HG03575 (cell line): ENCODE data around the gene KPTN.

Experiments
- ATAC-seq: cut with Tn5 transposase; IDR thresholded peaks from one replicate; pipeline ENCODE4 v1.9.1; 2021; ENCODE audit not compliant: unreplicated experiment, insufficient number of reproducible peaks, low FRiP score; ENCODE audit errors: extremely low read depth

KPTN gene

DNA sequence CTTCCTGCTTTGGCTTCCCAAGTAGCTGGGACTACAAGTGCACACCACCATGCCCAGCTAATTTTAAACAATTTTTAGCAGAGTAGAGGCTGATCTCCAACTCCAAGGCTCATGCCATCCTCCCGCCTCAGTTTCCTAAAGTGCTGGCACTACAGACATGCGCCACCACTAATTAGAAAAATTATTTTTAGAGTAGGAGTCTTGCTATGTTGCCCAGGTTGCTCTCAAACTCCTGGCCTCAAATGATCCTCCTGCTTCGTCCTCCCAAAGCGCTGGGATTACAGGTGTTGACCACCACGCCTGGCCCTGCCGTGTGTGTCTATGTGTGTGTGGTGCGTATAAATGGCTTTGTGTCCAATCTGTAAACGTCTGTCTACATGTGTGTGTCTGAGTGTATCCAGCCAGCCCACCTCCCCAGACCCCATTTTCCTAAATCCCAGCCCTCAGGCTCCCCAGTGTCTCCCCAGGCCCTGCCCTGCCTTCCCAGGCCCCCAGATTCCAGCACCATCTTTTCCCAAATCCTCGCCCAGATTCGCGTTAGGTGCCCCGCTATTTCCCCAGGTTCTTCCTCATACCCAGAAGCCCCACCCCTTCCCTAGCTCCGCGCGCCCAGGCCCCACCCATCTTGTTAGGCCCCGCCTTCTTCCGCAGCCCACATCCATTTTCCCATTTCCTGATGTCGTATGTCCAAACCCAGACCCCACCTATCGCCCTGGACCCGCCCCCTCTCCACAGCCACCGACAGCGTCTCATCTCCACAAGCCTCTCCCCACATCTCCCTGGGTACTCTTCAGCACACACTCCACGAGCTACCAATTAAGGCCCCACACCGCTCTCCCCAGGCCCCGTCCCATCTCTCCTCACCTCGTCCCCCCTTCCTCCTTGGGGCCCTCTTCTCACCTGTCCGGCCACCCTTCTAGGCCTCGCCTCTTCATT, 37.2 kb downstream of the KPTN start:
- no peak for ATAC-seq

DNA sequence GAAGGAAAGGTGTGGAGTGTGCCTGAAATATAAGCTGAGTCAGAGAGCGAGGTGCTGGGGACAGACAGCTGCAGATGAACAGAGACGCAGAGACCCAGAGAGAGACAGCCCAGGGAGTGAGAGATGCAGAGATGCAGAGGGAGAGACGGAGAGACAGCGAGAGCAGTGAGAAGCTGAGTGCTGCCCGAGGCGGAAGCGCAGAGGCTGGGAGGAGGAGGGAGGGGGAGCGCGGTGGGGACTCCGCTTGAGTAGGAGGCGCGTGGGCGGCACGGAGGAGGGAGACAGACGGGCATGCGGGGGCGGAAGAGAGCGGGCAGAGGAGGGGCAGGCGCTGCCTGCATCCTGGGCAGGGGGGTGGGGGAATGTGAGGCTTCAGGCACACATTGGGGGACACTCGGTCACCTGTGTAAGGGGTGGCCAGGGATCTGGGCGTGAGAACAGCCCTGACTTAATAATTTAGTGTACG, 38.0 kb downstream of the KPTN start:
- ATAC-seq = no peak

DNA sequence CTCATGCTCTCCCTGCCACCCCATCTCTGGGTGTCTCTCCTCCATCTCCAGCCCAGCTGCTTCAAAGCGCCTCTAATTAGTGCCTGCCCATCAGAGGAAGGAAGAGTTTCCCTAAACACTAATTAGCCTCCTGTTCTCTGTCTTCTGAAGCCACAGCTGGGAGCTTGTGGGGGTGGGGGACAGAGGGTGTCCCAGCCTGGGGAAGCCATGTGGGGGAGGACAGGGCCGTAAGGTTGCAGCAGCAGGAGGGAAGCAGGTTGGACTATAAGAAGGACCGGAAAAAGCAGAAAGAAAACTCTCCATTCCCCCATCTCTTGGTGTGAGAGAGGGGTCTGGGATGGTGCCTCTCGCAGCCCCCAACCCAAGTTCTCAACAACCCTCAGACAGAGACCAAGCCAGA, 38.5 kb downstream of the KPTN start:
- ATAC-seq = no peak

DNA sequence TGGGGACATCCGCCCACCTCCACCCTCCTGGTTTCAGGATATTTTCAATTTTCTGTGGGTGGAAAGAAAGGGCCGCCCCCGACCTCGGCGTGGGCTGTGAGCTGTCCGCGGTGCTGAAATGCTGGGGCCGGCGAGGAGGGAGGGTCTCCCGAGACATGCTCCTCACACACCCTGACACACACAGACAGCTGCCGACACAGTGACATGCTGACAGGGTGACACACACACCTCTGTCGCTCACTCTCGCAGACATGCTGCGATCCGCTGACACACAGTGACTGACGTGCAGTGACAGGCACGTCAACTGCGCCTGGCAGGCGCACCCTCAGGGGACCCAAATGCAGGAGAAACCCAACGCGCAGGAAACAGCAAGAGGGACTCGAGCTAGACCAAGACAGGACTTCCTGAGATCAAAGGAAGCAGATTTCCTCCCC, 39.6 kb downstream of the KPTN start:
- no peak for ATAC-seq

DNA sequence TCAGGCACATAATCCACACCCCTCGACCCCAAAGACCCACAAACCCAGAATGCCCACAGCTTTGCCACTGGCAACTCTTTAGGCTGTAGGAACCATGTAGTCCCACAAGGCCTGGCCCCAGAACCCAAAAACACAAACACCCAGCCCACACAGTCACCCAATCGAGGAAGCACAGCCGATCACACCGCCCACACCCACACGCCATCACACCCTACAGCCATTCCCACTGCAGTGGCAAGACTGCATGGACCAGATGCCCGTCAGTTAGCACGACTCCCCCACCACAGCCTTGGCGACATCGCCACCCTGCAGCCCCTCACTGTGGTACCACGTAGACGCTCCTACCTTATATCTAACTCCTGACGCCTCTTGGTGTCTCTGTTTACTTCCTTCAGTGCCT, 40.7 kb downstream of the KPTN start:
- ATAC-seq = no peak

DNA sequence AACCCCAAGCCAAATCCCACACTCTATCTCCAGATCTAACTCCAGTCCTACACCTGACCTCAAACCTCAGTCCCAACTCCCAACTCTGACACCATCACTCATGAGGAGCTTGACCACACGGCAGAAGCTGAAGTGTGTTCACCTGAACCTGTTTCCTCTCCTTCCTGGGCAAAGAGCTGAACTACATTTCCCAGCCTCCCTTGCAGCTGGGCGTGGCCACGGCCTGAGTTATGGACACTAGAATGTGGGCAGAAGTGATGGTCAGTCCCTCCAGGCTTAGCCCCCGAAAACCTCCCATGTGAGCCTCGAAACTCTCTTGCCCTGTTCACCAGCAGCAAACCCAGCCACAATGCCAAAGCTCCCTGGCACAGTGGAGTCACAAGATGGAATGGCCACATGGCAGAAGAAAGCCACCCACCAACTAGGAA, 45.2 kb downstream of the KPTN start:
- no peak for ATAC-seq

DNA sequence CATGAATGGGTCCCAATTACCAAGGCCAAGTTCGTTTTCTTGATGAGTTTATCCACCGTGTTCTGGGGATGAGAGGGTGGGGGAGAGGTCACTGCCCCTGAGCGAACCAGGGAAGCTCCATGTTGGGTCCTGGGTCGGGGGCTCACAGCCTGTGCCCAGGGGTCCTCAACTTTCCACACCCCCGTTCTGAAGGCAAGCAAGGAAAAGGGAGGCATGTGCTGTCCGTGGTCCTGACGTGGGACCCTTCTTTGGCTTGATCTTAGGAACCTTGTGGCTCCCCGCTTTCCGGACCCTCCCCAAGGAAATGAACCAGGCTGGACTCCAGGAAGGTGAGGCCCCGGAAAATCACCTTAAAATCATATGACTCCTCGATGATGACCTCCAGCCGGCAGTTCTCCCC, 46.5 kb downstream of the KPTN start:
- ATAC-seq = no peak

DNA sequence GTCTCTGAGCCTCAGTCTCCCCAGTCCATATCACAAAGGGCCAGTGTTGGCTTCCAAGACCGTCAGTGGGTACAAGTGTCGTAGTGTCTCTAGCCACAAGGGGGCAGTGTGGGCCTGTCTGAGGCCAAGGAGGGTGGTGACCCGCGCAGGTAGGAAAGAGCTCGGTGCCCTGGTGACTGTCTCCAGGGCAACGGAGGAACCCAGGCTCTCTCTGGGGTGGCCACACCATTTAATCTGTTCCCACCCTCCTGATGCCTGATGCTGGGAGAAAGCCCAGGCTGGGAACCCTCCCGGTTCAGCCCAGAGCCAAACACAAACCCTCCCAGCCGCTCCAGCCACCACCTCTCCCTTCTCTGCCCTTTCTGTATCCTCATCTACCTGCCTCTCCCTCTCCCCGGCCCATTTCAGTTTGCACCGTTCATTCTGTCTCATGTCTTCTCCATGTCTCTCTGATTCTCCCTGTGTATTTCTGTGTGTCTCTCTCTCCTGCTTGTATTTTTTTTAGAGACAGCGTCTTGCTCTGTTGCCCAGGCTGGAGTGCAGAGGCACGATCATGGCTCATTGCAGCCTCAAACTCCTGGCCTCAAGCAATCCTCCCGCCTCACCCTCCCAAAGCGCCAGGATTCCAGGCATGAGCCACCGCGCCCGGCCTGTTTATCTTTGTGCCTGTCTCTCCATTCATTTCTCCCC, 47.2 kb downstream of the KPTN start:
- ATAC-seq = no peak

DNA sequence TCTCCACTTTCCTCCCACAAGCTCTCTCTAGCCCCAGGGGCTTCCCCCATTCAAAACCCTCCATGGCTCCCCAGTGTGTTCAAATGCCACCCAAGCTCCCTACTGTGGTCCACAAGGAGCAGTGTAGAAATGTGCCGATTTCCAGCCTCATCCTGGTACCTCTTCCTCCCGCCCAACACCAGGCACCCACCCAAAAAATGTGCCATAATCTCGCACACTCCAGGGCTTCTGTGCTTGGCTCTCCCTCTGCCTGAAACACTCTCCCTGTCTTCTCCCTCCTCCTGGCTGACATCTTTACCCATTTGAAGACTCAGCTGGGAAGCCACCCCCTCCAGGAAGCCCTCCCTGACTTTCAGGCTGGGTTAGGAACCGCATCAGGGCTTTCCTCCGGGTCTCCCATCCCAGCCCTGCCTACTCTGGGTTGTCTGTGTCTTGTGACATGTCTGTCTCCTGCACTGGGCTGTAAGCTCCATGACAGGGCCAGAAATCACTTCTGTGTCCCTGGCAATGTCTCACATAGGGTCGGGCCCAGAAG, 48.1 kb downstream of the KPTN start:
- ATAC-seq = no peak

DNA sequence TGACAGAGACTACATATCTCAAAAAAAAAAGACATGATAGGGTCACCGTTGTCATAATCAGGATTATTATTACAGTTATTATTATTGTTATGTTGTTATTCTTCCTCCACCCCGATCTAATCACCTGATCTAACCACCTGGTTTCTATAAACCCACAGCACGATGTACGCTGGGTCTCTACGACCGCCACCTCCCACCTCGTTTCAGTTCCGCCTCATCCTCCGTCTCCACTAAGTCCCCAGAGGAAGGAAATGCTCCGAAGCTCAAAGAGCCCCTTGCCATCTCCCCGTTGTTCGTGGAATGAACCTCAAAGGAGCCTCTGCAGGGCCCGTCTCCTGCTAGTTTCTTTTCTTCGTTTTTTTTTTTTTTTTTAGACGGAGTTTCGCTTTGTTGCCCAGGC, 48.8 kb downstream of the KPTN start:
- no peak for ATAC-seq

DNA sequence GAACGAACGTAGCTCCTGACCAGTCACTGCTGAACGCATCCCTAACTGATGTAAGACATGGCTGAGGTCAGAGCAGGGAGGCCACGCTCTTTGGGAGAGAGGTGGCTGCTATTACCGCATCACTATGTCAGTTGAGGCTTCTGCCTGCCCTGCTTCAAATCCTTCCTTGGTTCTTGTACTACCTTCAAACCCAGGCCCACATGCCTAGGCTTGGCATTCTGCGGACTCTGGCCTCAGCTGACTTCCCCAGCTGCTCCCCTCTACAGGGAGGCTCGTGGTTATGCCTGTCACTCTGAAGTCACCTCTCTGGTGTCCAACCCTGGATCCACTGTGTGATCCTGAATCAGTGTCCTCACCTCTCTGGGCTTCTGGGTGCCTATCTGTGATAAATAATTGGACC, 49.9 kb downstream of the KPTN start:
- no peak for ATAC-seq

DNA sequence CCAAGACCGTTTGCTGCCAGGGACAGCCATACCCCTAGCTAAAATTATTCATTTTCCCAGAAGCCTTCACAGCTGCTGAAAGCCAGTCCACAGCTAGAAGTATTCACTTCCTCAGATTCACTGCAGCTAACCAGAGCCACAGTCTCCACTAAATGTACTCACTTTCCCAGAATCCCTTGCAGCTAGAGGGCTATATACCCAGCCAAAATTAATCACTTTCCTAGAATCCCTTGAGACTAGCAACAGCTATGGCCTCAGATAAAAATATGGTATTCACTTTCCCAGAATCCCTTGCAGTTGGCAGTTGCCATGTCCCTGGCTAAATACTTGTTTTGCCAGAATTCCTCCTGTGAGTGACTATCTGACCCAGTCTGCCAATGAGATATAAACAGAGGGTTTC, 50.9 kb downstream of the KPTN start:
- ATAC-seq = no peak

DNA sequence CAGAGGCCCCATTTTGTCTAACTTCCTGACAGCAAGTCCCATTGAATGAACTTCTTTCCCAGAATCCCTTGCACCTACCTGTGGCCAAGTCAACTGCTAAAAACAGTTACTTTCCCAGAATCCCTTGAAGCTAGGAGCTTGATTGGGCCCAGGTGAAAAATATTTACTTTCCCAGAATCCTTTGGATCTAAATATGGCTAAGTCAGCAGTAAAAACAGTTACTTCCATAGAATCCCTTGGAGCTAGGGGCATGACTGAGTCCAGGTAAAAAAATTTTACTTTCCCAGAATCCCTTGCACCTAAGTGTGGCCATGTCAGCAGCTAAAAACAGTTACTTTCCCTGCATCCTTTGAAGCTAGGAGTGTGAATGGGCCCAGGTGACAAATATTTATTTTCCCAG, 51.5 kb downstream of the KPTN start:
- ATAC-seq = no peak

DNA sequence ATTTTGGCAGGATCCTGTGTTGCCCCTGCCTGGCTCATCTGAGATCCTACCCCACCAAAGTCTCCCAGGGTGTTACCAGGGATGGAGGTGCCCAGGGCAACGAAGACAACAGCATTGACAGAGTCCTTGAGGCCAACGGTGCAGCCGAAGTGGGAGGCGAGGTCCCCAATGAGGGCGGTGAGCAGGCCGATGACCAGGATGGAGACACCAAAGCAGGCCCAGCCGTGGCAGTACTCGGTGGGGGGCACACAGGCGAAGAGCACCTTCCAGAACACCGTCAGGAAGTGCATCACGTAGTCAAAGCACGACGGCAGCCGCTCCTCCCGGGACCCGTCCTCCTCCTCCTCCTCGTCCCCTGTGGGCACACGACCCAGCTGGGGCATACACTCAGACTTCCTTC, 51.9 kb downstream of the KPTN start:
- no peak for ATAC-seq

DNA sequence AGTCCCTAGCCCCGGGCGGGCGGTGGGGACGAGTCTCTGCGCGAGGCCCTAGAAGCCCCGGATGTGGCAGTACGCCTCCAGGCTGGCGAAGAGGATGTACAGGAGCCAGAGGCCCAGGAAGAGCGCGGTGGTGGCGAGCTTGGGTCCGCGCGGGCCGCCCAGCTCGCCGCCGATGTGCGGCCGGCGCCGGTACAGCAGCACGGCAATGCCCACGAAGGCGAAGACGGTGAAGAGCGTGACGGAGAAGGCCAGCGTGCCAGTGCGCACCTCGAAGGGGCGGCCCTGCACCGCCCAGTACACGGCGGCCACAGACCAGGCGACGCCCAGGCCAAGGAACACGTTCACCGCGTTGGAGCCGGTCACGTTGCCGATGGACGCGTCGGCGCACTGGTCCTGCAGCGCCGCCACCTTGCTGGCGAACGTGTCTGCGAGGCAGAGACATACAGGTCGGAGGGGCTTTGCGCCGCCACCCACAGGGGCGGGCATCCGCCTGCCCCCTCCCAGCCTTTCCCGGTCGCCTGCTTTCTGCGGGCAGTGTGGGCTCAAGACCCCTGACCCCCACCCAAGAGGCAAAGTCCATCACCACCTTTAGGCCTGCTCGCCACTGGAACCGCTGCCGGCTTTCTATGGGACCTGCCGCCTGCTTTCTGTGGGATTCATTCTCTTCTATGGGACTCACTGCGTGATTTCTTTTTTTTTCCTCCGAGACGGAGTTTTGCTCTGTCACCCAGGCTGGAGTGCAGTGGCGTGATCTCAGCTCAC, 53.8 kb downstream of the KPTN start:
- ATAC-seq = no peak

DNA sequence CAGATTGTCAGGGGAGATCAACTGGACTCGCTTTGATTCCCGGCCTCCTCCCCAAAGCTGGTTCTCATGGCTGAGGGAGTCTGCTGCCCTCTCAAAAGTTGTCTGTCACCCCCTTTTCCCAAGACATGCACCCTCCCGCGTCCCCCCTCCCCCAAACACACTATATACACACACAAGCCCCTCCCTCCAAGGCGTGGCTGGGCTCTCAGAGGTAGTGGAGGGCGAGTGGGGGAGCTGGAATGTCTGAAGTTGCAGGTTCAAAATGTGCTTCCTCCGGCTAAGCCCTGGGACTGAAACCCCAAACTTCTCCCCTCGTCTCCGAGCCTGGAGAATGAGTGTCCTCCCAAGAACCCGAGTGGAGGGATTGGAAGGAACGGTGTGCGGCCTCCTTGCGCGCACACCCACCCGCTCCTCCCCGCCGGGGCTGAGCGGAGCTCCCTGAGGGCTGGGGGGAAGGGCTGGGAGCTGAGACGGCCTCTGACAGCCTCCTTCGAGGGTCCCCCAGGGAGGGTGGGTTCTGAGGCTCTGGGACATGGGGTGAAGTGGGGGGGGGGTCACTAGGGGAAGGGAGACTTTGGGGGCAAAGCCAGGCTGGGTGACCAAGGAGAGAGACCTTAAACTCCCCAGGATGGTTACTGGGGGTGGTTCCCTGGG, 54.8 kb downstream of the KPTN start:
- no peak for ATAC-seq

DNA sequence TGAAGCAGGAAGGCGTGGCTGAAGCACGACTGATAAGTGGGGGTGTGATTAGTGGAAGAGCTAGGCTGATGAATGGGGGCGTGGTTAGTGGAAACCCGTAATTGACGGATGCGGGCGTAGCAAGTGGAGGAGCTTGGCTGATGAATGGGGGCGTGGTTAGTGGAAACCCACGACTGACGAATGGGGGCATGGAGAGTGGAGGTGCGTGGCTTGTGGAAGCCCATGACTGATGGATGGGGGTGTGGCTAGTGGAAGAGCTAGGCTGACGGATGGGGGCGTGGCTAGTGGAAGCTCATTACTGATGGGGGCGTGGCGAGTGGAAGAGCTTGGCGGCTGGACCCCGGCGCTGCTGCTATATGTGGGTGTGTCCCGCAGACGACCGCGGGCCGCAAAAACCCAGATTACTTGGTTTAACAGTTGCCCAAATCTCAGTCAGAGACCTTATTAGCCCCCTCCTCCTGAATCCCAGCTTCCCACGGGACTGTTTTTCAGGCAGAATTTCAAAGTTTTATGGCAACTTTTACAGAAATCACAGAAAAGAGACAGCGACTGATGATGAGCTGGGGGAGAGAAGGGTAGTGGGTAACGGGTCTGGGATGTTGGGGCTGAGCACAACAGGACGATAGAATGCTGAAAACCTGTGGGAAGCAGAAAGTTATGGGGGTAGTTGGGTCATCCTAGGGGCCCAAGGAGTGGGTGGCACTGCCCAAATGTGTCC, 55.7 kb downstream of the KPTN start:
- ATAC-seq = no peak
